ENCODE measurements around the gene SLC34A1.

- TF ChIP-seq, protein P1, sequence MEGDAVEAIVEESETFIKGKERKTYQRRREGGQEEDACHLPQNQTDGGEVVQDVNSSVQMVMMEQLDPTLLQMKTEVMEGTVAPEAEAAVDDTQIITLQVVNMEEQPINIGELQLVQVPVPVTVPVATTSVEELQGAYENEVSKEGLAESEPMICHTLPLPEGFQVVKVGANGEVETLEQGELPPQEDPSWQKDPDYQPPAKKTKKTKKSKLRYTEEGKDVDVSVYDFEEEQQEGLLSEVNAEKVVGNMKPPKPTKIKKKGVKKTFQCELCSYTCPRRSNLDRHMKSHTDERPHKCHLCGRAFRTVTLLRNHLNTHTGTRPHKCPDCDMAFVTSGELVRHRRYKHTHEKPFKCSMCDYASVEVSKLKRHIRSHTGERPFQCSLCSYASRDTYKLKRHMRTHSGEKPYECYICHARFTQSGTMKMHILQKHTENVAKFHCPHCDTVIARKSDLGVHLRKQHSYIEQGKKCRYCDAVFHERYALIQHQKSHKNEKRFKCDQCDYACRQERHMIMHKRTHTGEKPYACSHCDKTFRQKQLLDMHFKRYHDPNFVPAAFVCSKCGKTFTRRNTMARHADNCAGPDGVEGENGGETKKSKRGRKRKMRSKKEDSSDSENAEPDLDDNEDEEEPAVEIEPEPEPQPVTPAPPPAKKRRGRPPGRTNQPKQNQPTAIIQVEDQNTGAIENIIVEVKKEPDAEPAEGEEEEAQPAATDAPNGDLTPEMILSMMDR (IDR thresholded peaks at IDR 0.05; ENCODE audit: insufficient read depth, low read length, poor library complexity, severe bottlenecking): no peak
- no peak for TF ChIP-seq EZH2phosphoT487 (conservative IDR thresholded peaks at IDR 0.05; ENCODE audit: low read length)
These were observed 19.0 kb downstream of the SLC34A1 start for GRCh38 chr5:177403102-177403791.

Measured in SU-DHL-6 (cell line).